ENCODE data around the gene R3HDM2. TPM values are rescaled to one million over a fixed set of nuclear protein-coding genes. Genes with fewer than 3 reads are reported as not detected.

Gene R3HDM2
- total and polyA plus RNA-seq, 2 donors (not counting 1 experiment from before 2014, with no cell fraction given): 104 to 129 TPM

GRCh38 chr12:57229634-57230380 is 201.0 kb downstream of the R3HDM2 start, which contains the start of gene SHMT2:
Gene SHMT2 (plus strand): TSS chr12:57229711. CDS start chr12:57229779, 68 bp downstream.
- intact Hi-C loops (cut with micrococcal nuclease): loop anchor here (1.0 to 10.0 kb wide), 4 partner anchors 9 to 475 kb away; partner anchors contain the start of genes NEMP1, NXPH4 and PRIM1
- DNase-seq: peak; percentile 95
- ChIA-PET CTCF (interaction anchor here (0.5 to 31.1 kb wide), 7 partner anchors 9 to 851 kb away, joined by 3 to 838 read pairs (median 4); partner anchors contain the start of genes NXPH4, OS9 and STAT6), POLR2A (interaction anchor here (0.9 to 5.2 kb wide), 5 partner anchors 10 to 106 kb away, joined by 3 to 28 read pairs (median 8); partner anchors contain the start of gene NXPH4)
- peak; percentile 56 for ATAC-seq (ENCODE audit: low read depth)
- Mint-ChIP-seq H3K27me3 (peaks cover 10% of the 10 kb centered on the region), H3K4me1 (peaks cover 84% of the 10 kb centered on the region), H3K27ac (peak within 1 kb of the TSS; percentile 97), H3K9me3 (ENCODE audit: insufficient read depth) (no peaks in the 10 kb centered on the region), H3K4me3 (peak within 1 kb of the TSS; percentile 99)
- H3K27ac ChIP-seq (ENCODE audit: low read length in 2 of 2): peak within 1 kb of the TSS; percentile 67 to 80
- peaks cover 0 to 12% (median 0%) of the 10 kb centered on the region in 3 donors for H3K9me3 ChIP-seq (ENCODE audit: control extremely low read depth in 1 of 3, control insufficient read depth in 2 of 3, insufficient read depth in 1 of 3, low read length in 2 of 3)
- H3K9ac ChIP-seq (ENCODE audit: low read length): peak within 1 kb of the TSS; percentile 82
- H3K79me2 ChIP-seq (ENCODE audit: control insufficient read depth, insufficient read depth, low read length): peaks cover 36% of the 10 kb centered on the region
- H3K4me2 ChIP-seq (replicated peaks; ENCODE audit: low read depth, low read length, poor library complexity, severe bottlenecking): peak within 1 kb of the TSS; percentile 86
- peaks cover 63 to 78% of the 10 kb centered on the region in 2 donors for H3K4me1 ChIP-seq (ENCODE audit: control insufficient read depth in 2 of 2, insufficient read depth in 2 of 2, low read length in 2 of 2)
- H3K4me3 ChIP-seq (ENCODE audit: control extremely low read depth in 1 of 5, extremely low read depth in 1 of 5, insufficient read depth in 1 of 5, low read depth in 2 of 5, low read length in 4 of 5): peak within 1 kb of the TSS; percentile 73 to 94 (median 89)
- H3K36me3 ChIP-seq (replicated peaks in 1 of 2; ENCODE audit: control extremely low read depth in 1 of 2, control insufficient read depth in 1 of 2, extremely low read depth in 1 of 2, insufficient read depth in 2 of 2, low read length in 1 of 2): peaks cover 0 to 37% of the 10 kb centered on the region in 2 experiments
- TF ChIP-seq EZH2 (IDR thresholded peaks at IDR 0.05; ENCODE audit: borderline replicate concordance, insufficient read depth, low read depth, low read length, poor library complexity, severe bottlenecking) (no peak), CTCF (IDR thresholded peaks at IDR 0.05) (no peak)
- H2AFZ ChIP-seq (ENCODE audit: insufficient read depth, low read depth, low read length, poor library complexity, severe bottlenecking): peak within 1 kb of the TSS; percentile 64
- H4K20me1 ChIP-seq (ENCODE audit: control insufficient read depth, insufficient read depth, low read length, poor library complexity, severe bottlenecking): peaks cover 15% of the 10 kb centered on the region
- under 1% methylated on average over 36 of the region's 42 CpGs for WGBS (ENCODE audit: insufficient coverage)
- H3K27me3 ChIP-seq (replicated peaks in 1 of 4; ENCODE audit: control extremely low read depth in 1 of 4, control insufficient read depth in 3 of 4, insufficient read depth in 4 of 4, low read length in 3 of 4): peaks cover 0 to 26% (median 10%) of the 10 kb centered on the region in 4 experiments

All from B cell (primary cell).